RKO (cell line): ENCODE results near the gene SLC41A2.

Experiments
- DNase-seq: peaks from one replicate; pipeline ENCODE4 v3.0.0-alpha.2; 2016; ENCODE audit warnings: low spot score

SLC41A2 gene

DNA sequence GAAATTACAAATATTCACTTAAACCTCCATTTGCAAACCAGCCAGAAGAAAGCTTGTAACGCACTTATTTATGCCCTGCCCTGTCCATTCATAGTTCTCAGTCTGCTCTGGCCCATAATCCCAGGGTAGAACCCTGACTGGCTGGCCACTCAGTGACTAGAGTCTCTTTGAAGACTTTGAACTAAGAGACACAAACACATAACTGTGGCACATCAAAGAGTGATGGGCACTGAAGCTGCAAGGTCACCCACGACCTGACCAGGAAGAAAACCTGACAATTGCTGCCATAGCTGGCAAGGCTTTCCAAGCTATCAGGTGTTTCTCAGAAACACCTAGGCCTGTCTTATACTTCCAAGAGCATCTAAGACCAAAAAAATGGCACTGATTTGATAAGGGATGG, 28.7 kb downstream of the SLC41A2 start:
- DNase-seq = no peak

DNA sequence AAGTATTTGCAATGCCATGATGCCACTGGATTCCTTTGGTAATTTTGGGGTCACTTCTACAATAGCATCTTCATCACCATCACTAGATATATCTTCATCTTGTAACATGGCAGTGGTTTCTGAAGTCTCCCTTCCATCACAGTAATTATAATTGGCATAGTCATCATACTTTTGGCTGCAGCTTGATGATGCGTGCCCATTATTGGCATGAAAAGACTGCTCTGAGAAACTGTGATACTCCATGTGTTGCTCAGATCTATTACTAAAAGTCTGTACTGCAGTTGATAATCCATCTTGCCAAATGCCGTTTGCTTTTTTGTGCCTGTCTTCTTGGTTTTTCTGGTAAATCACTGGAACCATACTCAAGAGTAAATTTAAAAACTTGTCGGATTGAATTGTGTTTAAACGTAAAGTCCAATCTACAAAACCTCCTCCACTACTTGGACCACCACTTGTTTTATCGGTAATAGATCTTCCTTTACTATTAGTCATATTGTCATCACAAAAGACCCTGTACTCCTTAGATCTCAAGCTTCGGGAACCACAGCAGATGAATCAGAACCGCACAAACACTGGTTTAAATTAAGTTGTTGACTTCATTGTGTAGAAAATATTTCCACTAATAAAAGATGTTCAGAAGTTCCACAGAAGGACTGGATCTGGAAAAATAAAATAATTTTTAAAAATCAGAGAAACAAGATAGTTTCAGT, 29.9 kb downstream of the SLC41A2 start:
- DNase-seq = no peak

DNA sequence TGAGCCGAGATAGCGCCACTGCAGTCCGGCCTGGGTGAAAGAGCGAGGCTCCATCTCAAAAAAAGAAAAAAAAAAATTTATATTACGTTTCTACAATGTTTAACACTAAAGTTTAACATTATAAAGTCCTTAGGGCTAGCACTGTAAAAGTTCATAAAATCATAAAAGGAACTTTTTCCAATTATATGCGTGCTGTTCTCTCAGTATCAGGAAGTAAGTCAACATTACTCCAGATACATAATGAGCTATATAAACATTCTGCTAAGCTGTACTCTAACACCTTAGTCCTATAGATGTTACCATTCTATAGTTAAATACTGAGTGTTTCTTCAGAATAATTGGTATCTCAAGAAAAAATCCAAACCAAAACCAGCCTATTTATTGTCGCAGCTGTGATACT, 32.6 kb downstream of the SLC41A2 start:
- no peak for DNase-seq

DNA sequence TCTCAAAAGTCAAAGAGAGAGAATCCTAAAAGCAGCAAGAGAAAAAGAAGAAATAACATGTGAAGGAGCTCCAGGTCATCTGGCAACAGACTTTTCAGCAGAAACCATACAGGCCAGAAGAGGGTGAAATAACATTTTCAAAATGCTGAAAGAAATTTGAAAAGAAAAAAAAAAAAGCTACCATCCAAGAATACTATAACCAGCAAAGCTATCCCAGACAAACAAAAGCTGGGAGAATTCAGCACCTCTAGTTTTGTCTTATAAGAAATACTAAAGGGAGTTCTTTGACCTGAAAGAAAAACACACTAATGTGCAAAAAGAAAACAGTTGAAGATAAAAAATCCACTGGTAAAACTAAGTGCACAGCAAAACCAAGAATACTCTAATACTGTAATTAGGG, 36.8 kb downstream of the SLC41A2 start:
- DNase-seq = no peak

DNA sequence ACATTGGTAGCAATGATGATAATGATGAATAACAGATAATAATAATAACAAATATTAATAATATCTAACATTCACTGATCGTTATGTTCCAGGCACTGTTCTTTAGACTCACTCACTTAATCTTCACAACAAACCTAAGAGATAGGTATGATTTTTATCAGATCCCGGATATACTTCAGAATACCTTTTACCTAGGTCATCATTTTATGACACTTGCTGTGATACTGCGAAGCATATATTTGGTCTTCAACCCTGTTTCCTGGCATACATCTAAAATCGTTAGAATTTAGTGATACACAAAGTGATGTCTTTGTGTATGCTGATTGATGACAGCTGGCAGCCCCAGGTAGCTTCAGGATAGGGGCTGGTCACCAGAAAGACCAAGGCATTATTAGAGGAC, 46.1 kb downstream of the SLC41A2 start:
- DNase-seq = no peak

DNA sequence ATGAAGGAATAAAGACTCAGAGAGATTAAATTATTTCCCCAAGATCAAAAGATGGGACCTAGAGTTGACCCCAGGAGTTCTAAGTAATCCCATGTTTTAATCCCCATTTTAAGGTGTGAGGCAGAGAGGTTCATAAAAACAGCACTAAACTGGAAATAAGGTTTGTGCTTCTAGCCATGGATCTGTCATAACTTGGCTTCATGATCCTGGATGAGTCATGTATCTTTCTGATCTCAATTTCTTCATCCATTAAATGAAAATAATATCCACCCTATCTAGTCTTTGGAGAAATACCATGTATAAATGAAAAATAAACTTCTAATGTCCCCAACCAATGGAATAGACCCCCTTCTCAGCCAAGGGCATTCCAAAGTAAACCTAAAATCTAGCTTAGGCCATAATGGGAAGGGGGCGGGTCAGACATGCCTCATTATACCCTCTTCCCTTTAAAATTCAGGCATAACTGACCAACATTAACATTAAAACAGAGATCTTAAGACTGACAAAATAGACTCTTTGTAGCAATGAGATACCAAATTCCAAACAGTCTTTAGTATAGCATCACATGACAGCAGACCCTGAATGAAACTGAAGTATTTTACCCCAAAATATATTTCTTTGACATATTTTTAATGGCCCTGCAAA, 47.8 kb downstream of the SLC41A2 start:
- DNase-seq = no peak

DNA sequence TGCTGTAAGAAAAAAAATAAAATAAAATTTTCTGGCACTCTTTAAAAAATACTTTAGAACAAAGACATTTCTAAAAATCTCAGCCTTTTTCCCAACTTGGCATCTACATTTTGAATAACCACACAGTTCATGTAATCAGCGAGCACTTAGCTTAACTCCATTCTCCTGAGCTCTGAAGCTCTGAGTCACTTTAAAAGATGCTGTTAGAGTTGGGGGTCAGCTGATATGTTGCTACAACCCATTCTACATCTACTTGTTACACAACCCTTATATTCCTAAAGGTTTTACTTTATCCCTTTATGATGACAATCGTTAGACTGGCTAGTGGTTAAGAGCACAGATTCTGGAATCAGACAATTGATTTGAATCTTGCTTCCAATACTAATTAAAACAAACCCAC, 48.3 kb downstream of the SLC41A2 start:
- DNase-seq = no peak
